ENCODE results near the gene RNF217. TPM values are rescaled to one million over a fixed set of nuclear protein-coding genes. Genes with fewer than 3 reads are reported as not detected.

Gene RNF217
- total and polyA plus RNA-seq, 2 of the 8 experiments (the other 6 are each of a cell fraction or from before 2014, with no cell fraction given), result 2.0 to 8.9 TPM

DNA sequence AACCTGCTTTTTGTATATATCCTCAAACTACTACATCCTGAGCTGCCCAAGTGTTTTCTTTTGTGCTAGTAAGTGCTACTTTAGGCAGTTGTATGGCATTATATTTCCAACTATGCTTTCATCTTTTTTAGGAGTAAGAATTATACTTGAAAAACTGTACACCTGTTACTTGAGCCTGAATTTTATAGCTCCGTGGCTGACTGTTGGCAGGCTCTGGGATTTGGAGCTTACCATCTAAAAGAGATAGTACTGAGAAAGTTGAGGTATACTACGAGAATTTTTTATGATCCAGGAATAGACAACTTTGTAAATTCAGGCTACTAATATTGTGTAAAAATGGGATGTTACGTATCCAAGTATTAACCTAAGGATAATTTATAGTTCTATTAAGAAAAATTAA is 32.4 kb downstream of the RNF217 start:
- no peak overlapping the region for H3K4me2 ChIP-seq (ENCODE audit: insufficient read depth in 1 of 2, low read depth in 2 of 2, low read length in 2 of 2)
- no peak overlapping the region for H4K91ac ChIP-seq (replicated peaks; ENCODE audit: insufficient read length, low read length)
- WGBS, 2 experiments (ENCODE audit: extremely low coverage in 1 of 2, insufficient coverage in 1 of 2, insufficient read length in 1 of 2, insufficient replicate concordance in 2 of 2, low coverage in 1 of 2, low lambda C conversion rate in 2 of 2, missing lambda C conversion rate in 1 of 2), result 93% methylated on average over 3 of the region's 3 CpGs; no CpG with 5 or more reads in 1 of the 2 experiments
- DNase-seq (ENCODE audit: low read depth in 1 of 2, low spot score in 2 of 2) (no peak), FAIRE-seq (no peak)
- H3K79me2 ChIP-seq (ENCODE audit: control insufficient read depth in 1 of 2, insufficient read depth in 2 of 2, low read length in 2 of 2), result no peaks in the 10 kb centered on the region
- H2BK12ac ChIP-seq (ENCODE audit: low read depth, low read length), result no peak overlapping the region
- H2AK5ac ChIP-seq (ENCODE audit: low read depth, low read length), result no peak overlapping the region
- POLR2A ChIA-PET (ENCODE audit: partially characterized antibody), result no interaction called here
- no peak overlapping the region for H4K5ac ChIP-seq (ENCODE audit: insufficient read length, low read depth, low read length)
- H4K8ac ChIP-seq (ENCODE audit: extremely low read depth, insufficient read depth, low read length), result no peak overlapping the region
- no peak overlapping the region for H3K4ac ChIP-seq (replicated peaks; ENCODE audit: insufficient read length, low read depth, low read length)
- H4K20me1 ChIP-seq (replicated peaks in 1 of 2; ENCODE audit: control insufficient read depth in 1 of 2, insufficient read depth in 2 of 2, low read length in 2 of 2), result no peaks in the 10 kb centered on the region
- CTCF ChIA-PET (ENCODE audit: partially characterized antibody), result no interaction called here
- H2BK5ac ChIP-seq (ENCODE audit: low read depth, low read length), result no peak overlapping the region
- H2BK15ac ChIP-seq (ENCODE audit: low read length), result no peak overlapping the region
- no peak overlapping the region for H3K18ac ChIP-seq (ENCODE audit: extremely low read depth, low read length)
- H3K14ac ChIP-seq (ENCODE audit: insufficient read length), result no peak overlapping the region
- H3K9me3 ChIP-seq (ENCODE audit: insufficient read depth in 2 of 2, low read depth in 1 of 2, low read length in 1 of 2), result no peaks in the 10 kb centered on the region
- no peak overlapping the region for H3K56ac ChIP-seq (replicated peaks; ENCODE audit: insufficient read length, low read depth, low read length)
- no peaks in the 10 kb centered on the region for H3K27me3 ChIP-seq (replicated peaks in 1 of 4; ENCODE audit: control insufficient read depth in 3 of 4, extremely low read depth in 1 of 4, insufficient read depth in 3 of 4, low read length in 3 of 4)
- no peak overlapping the region for H2BK120ac ChIP-seq (replicated peaks; ENCODE audit: low read depth, low read length)
- H3K9ac ChIP-seq (replicated peaks in 1 of 4; ENCODE audit: extremely low read depth in 1 of 4, low read depth in 3 of 4, low read length in 3 of 4), result no peak overlapping the region
- H3K36me3 ChIP-seq (ENCODE audit: control insufficient read depth in 2 of 4, insufficient read depth in 4 of 4, low read length in 3 of 4), result no peaks in the 10 kb centered on the region
- no peak overlapping the region for H2BK20ac ChIP-seq (ENCODE audit: low read length)
- H3K27ac ChIP-seq (ENCODE audit: low read depth, low read length), result no peak overlapping the region
- H2AFZ ChIP-seq (ENCODE audit: low read length), result no peak overlapping the region
- H3K79me1 ChIP-seq (ENCODE audit: low read depth, low read length), result no peaks in the 10 kb centered on the region; the same call in 1 of the 2 replicates
- H3K23ac ChIP-seq (ENCODE audit: insufficient read length), result no peak overlapping the region
- no peaks in the 10 kb centered on the region for H3K23me2 ChIP-seq (ENCODE audit: low read depth, low read length)
- H3K4me1 ChIP-seq (replicated peaks in 1 of 4; ENCODE audit: control insufficient read depth in 3 of 4, insufficient read depth in 4 of 4, low read length in 3 of 4), result peaks cover 0 to 3% (median 0%) of the 10 kb centered on the region in 4 experiments; a peak in 1 of 7 replicates
- no peak overlapping the region for H3K4me3 ChIP-seq (ENCODE audit: extremely low read depth in 1 of 4, insufficient read depth in 2 of 4, low read depth in 3 of 4, low read length in 4 of 4)

Data from H1 (cell line).